H1 (cell line): Measurements from ENCODE around the gene GNB5. TPM values are rescaled to one million over a fixed set of nuclear protein-coding genes. Genes with fewer than 3 reads are reported as not detected.

ENCODE experiments used
- CTCF ChIA-PET: fragments of 300-600 bp; sonication (Branson Sonifier 250); formaldehyde crosslinking; loops from one replicate; lab custom pipeline; 2021; ENCODE audit not compliant: partially characterized antibody; lab: Charles Lee
- POLR2A ChIA-PET: fragments of 300-600 bp; sonication (Branson Sonifier 250); formaldehyde crosslinking; loops from one replicate; lab custom pipeline; 2021; ENCODE audit warnings: inconsistent platforms; ENCODE audit not compliant: partially characterized antibody; lab: Charles Lee
- DNase-seq, 2 experiments: peaks; one replicate each; pipeline versions ENCODE4 v3.0.0 to v3.0.0-alpha.2; 2010 to 2022; ENCODE audit warnings: low spot score in 2 of 2, low read depth in 1 of 2, mixed read lengths in 1 of 2
- FAIRE-seq: peaks from 2 replicates; lab custom pipeline; 2011; peaks lifted over from hg19 to GRCh38; lab: Jason Lieb, UNC
- H2AFZ ChIP-seq: 2 replicates; pipeline ENCODE4 v1.8.1; 2012; ENCODE audit warnings: low read length, inconsistent platforms
- H2AK5ac ChIP-seq: 2 replicates; pipeline ENCODE4 v1.6.1; 2013; ENCODE audit warnings: low read depth, low read length
- H2BK120ac ChIP-seq: replicated peaks from 2 replicates; pipeline ENCODE3; 2013; ENCODE audit warnings: low read depth, low read length, inconsistent platforms
- H2BK12ac ChIP-seq: 2 replicates; pipeline ENCODE4 v1.6.1; 2013; ENCODE audit warnings: low read depth, low read length
- H2BK15ac ChIP-seq: 2 replicates; pipeline ENCODE4 v1.6.1; 2013; ENCODE audit warnings: low read length
- H2BK20ac ChIP-seq: 2 replicates; pipeline ENCODE4 v1.6.1; 2013; ENCODE audit warnings: low read length
- H2BK5ac ChIP-seq: 2 replicates; pipeline ENCODE4 v1.6.1; 2013; ENCODE audit warnings: low read depth, low read length
- H3K14ac ChIP-seq: 2 replicates; pipeline ENCODE4 v1.6.1; 2013; ENCODE audit warnings: inconsistent platforms; ENCODE audit not compliant: insufficient read length
- H3K18ac ChIP-seq: 2 replicates; pipeline ENCODE4 v1.6.1; 2013; ENCODE audit warnings: low read length; ENCODE audit errors: extremely low read depth
- H3K23ac ChIP-seq: 2 replicates; pipeline ENCODE4 v1.6.1; 2013; ENCODE audit warnings: inconsistent platforms; ENCODE audit not compliant: insufficient read length
- H3K23me2 ChIP-seq: 2 replicates; pipeline ENCODE4 v1.6.1; 2013; ENCODE audit warnings: low read depth, low read length
- H3K27ac ChIP-seq: 2 replicates; pipeline ENCODE4 v1.6.1; 2011; ENCODE audit warnings: low read depth, low read length, inconsistent platforms
- H3K27me3 ChIP-seq, 4 experiments: replicated peaks in 1 of 4; 1 replicate in 1 of 4; 2 replicates in 3 of 4; pipeline versions ENCODE4 v1.6.1 to v1.8.1; 2011 to 2013; ENCODE audit warnings: low read length in 3 of 4, mild to moderate bottlenecking in 3 of 4, inconsistent platforms in 2 of 4, mixed read lengths in 2 of 4, moderate library complexity in 1 of 4; ENCODE audit not compliant: control insufficient read depth in 3 of 4, insufficient read depth in 3 of 4; ENCODE audit errors: extremely low read depth in 1 of 4
- H3K36me3 ChIP-seq, 4 experiments: 2 replicates each; pipeline versions ENCODE4 v1.6.1 to v1.8.1; 2011 to 2013; ENCODE audit warnings: mild to moderate bottlenecking in 4 of 4, low read length in 3 of 4, moderate library complexity in 2 of 4, control low read depth in 1 of 4, inconsistent platforms in 1 of 4; ENCODE audit not compliant: insufficient read depth in 4 of 4, control insufficient read depth in 2 of 4
- H3K4ac ChIP-seq: replicated peaks from 2 replicates; pipeline ENCODE3; 2013; ENCODE audit warnings: low read length, low read depth, mixed read lengths, inconsistent platforms; ENCODE audit not compliant: insufficient read length
- H3K4me1 ChIP-seq, 4 experiments: replicated peaks in 1 of 4; 1 replicate in 1 of 4; 2 replicates in 3 of 4; pipeline versions ENCODE4 v1.6.1 to v1.8.1; 2011 to 2013; ENCODE audit warnings: low read length in 3 of 4, inconsistent platforms in 2 of 4, mixed read lengths in 1 of 4; ENCODE audit not compliant: insufficient read depth in 4 of 4, control insufficient read depth in 3 of 4
- H3K4me2 ChIP-seq, 2 experiments: 2 replicates each; pipeline versions ENCODE4 v1.6.1 to v1.8.1; 2011 to 2013; ENCODE audit warnings: low read depth in 2 of 2, low read length in 2 of 2, control low read depth in 1 of 2, inconsistent platforms in 1 of 2, mild to moderate bottlenecking in 1 of 2; ENCODE audit not compliant: insufficient read depth in 1 of 2
- H3K4me3 ChIP-seq, 4 experiments: fragments of 200-600, 300-600 bp in 1 of 4; sonication (generic), shearing (Covaris generic), sonication (Bioruptor Twin) in 1 of 4; 2 replicates each; pipeline versions ENCODE4 v1.5.1 to v1.8.1; 2011 to 2016; ENCODE audit warnings: low read length in 4 of 4, low read depth in 3 of 4, control low read depth in 2 of 4, inconsistent platforms in 2 of 4, mild to moderate bottlenecking in 2 of 4, mixed read lengths in 1 of 4, moderate library complexity in 1 of 4; ENCODE audit not compliant: insufficient read depth in 2 of 4; ENCODE audit errors: extremely low read depth in 1 of 4
- H3K56ac ChIP-seq: replicated peaks from 2 replicates; pipeline ENCODE3; 2013; ENCODE audit warnings: low read depth, mild to moderate bottlenecking, mixed read lengths, low read length, inconsistent platforms; ENCODE audit not compliant: insufficient read length
- H3K79me1 ChIP-seq: 2 replicates; pipeline ENCODE4 v1.6.1; 2013; ENCODE audit warnings: low read depth, low read length, control low read depth
- H3K79me2 ChIP-seq, 2 experiments: 2 replicates each; pipeline versions ENCODE4 v1.6.1 to v1.8.1; 2012 to 2013; ENCODE audit warnings: low read length in 2 of 2, mild to moderate bottlenecking in 2 of 2, inconsistent platforms in 1 of 2; ENCODE audit not compliant: insufficient read depth in 2 of 2, control insufficient read depth in 1 of 2
- H3K9ac ChIP-seq, 4 experiments: replicated peaks in 1 of 4; 1 replicate in 1 of 4; 2 replicates in 3 of 4; pipeline versions ENCODE4 v1.6.1 to v1.8.1; 2011 to 2013; ENCODE audit warnings: low read depth in 3 of 4, low read length in 3 of 4, control low read depth in 2 of 4, mild to moderate bottlenecking in 2 of 4, moderate library complexity in 2 of 4, inconsistent platforms in 1 of 4; ENCODE audit errors: extremely low read depth in 1 of 4
- H3K9me3 ChIP-seq, 2 experiments: 2 replicates each; pipeline versions ENCODE4 v1.6.1 to v1.8.1; 2012 to 2013; ENCODE audit warnings: mild to moderate bottlenecking in 2 of 2, moderate library complexity in 2 of 2, control low read depth in 1 of 2, inconsistent platforms in 1 of 2, low read depth in 1 of 2, low read length in 1 of 2, mixed read lengths in 1 of 2; ENCODE audit not compliant: insufficient read depth in 2 of 2
- H4K20me1 ChIP-seq, 2 experiments: replicated peaks in 1 of 2; 2 replicates each; pipeline versions ENCODE3 to v1.8.1; 2011 to 2013; ENCODE audit warnings: inconsistent platforms in 2 of 2, low read length in 2 of 2, mild to moderate bottlenecking in 1 of 2; ENCODE audit not compliant: insufficient read depth in 2 of 2, control insufficient read depth in 1 of 2
- H4K5ac ChIP-seq: 2 replicates; pipeline ENCODE4 v1.6.1; 2013; ENCODE audit warnings: low read length, low read depth, mixed read lengths, inconsistent platforms; ENCODE audit not compliant: insufficient read length
- H4K8ac ChIP-seq: 2 replicates; pipeline ENCODE4 v1.8.0; 2013; ENCODE audit warnings: mild to moderate bottlenecking, moderate library complexity, low read length, inconsistent platforms; ENCODE audit not compliant: insufficient read depth; ENCODE audit errors: extremely low read depth
- H4K91ac ChIP-seq: replicated peaks from 2 replicates; pipeline ENCODE3; 2013; ENCODE audit warnings: low read length, mixed read lengths, inconsistent platforms; ENCODE audit not compliant: insufficient read length
- ASH2L ChIP-seq: fragments of 200-600, 300-600 bp; sonication (generic); IDR thresholded peaks from one replicate; pipeline ENCODE4 v1.7.1; 2017; ENCODE audit warnings: low read length
- BACH1 ChIP-seq: IDR thresholded peaks from 2 replicates; pipeline ENCODE4 v1.6.1; 2012; ENCODE audit warnings: low read length, improper control_type of control experiment
- BRCA1 ChIP-seq: IDR thresholded peaks from 2 replicates; pipeline ENCODE4 v1.6.1; 2012; ENCODE audit warnings: low read depth, low read length, improper control_type of control experiment
- CBX8 ChIP-seq: fragments of 300-800, 300-1000 bp; sonication (generic); IDR thresholded peaks from 2 replicates; pipeline ENCODE4 v1.7.1; 2016; ENCODE audit warnings: low read depth, low read length, borderline replicate concordance
- CTCF ChIP-seq, 3 experiments: IDR thresholded peaks; 1 replicate in 2 of 3; 2 replicates in 1 of 3; pipeline versions ENCODE4 v1.5.1 to v1.6.1; 2011; ENCODE audit warnings: low read length in 3 of 3, mild to moderate bottlenecking in 3 of 3, inconsistent platforms in 2 of 3, low read depth in 1 of 3, moderate library complexity in 1 of 3; ENCODE audit not compliant: insufficient read depth in 1 of 3; ENCODE audit errors: control extremely low read depth in 1 of 3
- GABPA ChIP-seq: IDR thresholded peaks from 2 replicates; pipeline ENCODE4 v1.6.1; 2011; ENCODE audit warnings: mild to moderate bottlenecking, low read length, moderate library complexity, borderline replicate concordance; ENCODE audit not compliant: insufficient read depth
- JUND ChIP-seq: IDR thresholded peaks from 2 replicates; pipeline ENCODE4 v1.6.1; 2011; ENCODE audit warnings: mild to moderate bottlenecking, improper control_type of control experiment, low read length
- KDM4A ChIP-seq: IDR thresholded peaks from one replicate; pipeline ENCODE4 v1.7.1; 2012; ENCODE audit warnings: low read depth, mild to moderate bottlenecking, moderate library complexity, low read length, inconsistent platforms; ENCODE audit not compliant: severe bottlenecking
- TAF7 ChIP-seq: optimal IDR thresholded peaks from 2 replicates; pipeline ENCODE3; 2011; ENCODE audit warnings: low read depth, mild to moderate bottlenecking, inconsistent platforms, low read length, moderate library complexity, borderline replicate concordance
- WGBS, 2 experiments: shearing (Covaris generic) in 1 of 2; methylation state at CpG; one replicate each; pipeline versions ENCODE4 v1.1.6 to v1.1.7; 2013 to 2015; ENCODE audit warnings: low lambda C conversion rate in 2 of 2, mixed read lengths in 2 of 2, inconsistent platforms in 1 of 2, low coverage in 1 of 2, missing lambda C conversion rate in 1 of 2; ENCODE audit not compliant: insufficient replicate concordance in 2 of 2, insufficient coverage in 1 of 2, insufficient read length in 1 of 2; ENCODE audit errors: extremely low coverage in 1 of 2, missing lambda C conversion rate in 1 of 2; 5-methylcytosine and 5-hydroxymethylcytosine counted together
- polyA plus RNA-seq, 7 experiments: library from polyadenylated mRNA; depleted of rRNA in 3 of 7; stranded (reverse) in 5 of 7; unstranded in 2 of 7; fragments of >200 nt in 5 of 7; fragments of 200-250 nt in 2 of 7; gene quantifications; 1 replicate in 5 of 7; 2 replicates in 1 of 7; 4 replicates in 1 of 7; pipeline versions ENCODE4 v1.2.1 to v1.2.3, GENCODE V29; 2011 to 2013; ENCODE audit warnings: missing spikeins in 2 of 7, mixed read lengths in 2 of 7
- total RNA-seq: library from RNA; stranded (reverse); fragmentation: NEBNext Ultra II Directional; extraction: Animal tissue kit (Norgen Biotek cat#: 25700); gene quantifications from 2 replicates; pipeline ENCODE4 v1.2.1, GENCODE V29; 2021

The GNB5 gene
- total and polyA plus RNA-seq, 2 of the 8 experiments (the other 6 are each of a cell fraction or from before 2014, with no cell fraction given) = 21.7 to 42.5 TPM

DNA sequence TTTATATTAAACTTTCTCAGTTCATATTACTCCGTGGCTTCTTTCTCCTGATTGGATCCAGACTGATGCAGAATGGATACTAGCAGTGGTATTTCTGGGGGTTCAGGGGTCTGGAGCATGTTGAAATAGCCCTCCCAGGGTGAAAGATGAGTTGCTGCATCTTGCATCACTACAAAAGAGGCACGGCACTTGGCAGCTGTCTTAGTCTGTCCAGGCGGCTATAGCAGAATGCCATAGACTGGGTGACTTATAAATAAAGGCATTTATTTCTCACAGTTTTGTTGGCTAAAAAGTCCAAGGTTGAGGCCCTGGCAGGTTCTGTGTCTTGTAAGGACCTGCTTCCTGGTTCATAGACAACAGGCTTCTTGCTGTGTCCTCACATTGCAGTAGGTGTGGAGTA lies 78.0 kb downstream of the GNB5 start:
- DNase-seq = no peak
- FAIRE-seq = no peak
- no peaks in the 10 kb centered on the region; a peak in 1 of 4 replicates for H3K9me3 ChIP-seq
- H3K4me2 ChIP-seq = no peak overlapping the region
- H3K4ac ChIP-seq = no peak overlapping the region
- no peak overlapping the region for H4K91ac ChIP-seq
- H3K23me2 ChIP-seq = no peaks in the 10 kb centered on the region
- H3K27me3 ChIP-seq = peaks cover 0 to 14% (median 6%) of the 10 kb centered on the region in 4 experiments; a peak in 5 of 7 replicates
- no peak for TF ChIP-seq KDM4A
- TF ChIP-seq JUND = no peak
- TF ChIP-seq BACH1 = no peak
- TF ChIP-seq TAF7 = no peak
- TF ChIP-seq ASH2L = no peak
- no peak for TF ChIP-seq CBX8
- no peak for TF ChIP-seq CTCF (IDR thresholded peaks at IDR 0.05; ENCODE audit: control extremely low read depth in 1 of 3, insufficient read depth in 1 of 3, low read depth in 1 of 3, low read length in 3 of 3)
- no peak for TF ChIP-seq BRCA1
- TF ChIP-seq GABPA = no peak
- no peak overlapping the region for H3K18ac ChIP-seq
- WGBS, 2 experiments = 81% methylated on average over 3 of the region's 3 CpGs; no CpG with 5 or more reads in 1 of the 2 experiments
- no peak overlapping the region for H3K56ac ChIP-seq
- no peak overlapping the region for H3K9ac ChIP-seq
- no peaks in the 10 kb centered on the region for H3K79me2 ChIP-seq
- no peaks in the 10 kb centered on the region for H3K79me1 ChIP-seq
- no peak overlapping the region for H4K5ac ChIP-seq
- no peaks in the 10 kb centered on the region for H4K20me1 ChIP-seq
- no peak overlapping the region for H2BK120ac ChIP-seq
- POLR2A ChIA-PET = interaction anchor here (1.4 to 1.6 kb wide), 2 partner anchors 16 to 94 kb away, joined by 3 to 4 read pairs; partner anchors contain the start of gene MAPK6
- H3K14ac ChIP-seq = no peak overlapping the region
- H2AK5ac ChIP-seq = no peak overlapping the region
- H2BK12ac ChIP-seq = no peak overlapping the region
- H3K23ac ChIP-seq = no peak overlapping the region
- H2BK15ac ChIP-seq = no peak overlapping the region
- H3K27ac ChIP-seq = no peak overlapping the region
- no peak overlapping the region for H2BK20ac ChIP-seq
- peaks cover 0 to 2% (median 1%) of the 10 kb centered on the region in 4 experiments; a peak in 2 of 7 replicates for H3K4me1 ChIP-seq
- no peak overlapping the region for H2AFZ ChIP-seq
- CTCF ChIA-PET = interaction anchor here (2.1 kb wide), 1 partner anchor 26 kb away, joined by 8 read pairs; no protein-coding TSS in a partner anchor
- H3K4me3 ChIP-seq = no peak overlapping the region
- no peaks in the 10 kb centered on the region for H3K36me3 ChIP-seq
- H4K8ac ChIP-seq = no peak overlapping the region
- H2BK5ac ChIP-seq = no peak overlapping the region
